Measurements from ENCODE around the gene FAM24B. TPM values are rescaled to one million over a fixed set of nuclear protein-coding genes. Genes with fewer than 3 reads are reported as not detected.

The FAM24B gene
- total and polyA plus RNA-seq, 2 experiments from 2014 or later: 6.5 to 14.5 TPM

GRCh38 chr10:122829454-122829853 is 49.9 kb downstream of the FAM24B start (continued):
- TF ChIP-seq, protein P1, sequence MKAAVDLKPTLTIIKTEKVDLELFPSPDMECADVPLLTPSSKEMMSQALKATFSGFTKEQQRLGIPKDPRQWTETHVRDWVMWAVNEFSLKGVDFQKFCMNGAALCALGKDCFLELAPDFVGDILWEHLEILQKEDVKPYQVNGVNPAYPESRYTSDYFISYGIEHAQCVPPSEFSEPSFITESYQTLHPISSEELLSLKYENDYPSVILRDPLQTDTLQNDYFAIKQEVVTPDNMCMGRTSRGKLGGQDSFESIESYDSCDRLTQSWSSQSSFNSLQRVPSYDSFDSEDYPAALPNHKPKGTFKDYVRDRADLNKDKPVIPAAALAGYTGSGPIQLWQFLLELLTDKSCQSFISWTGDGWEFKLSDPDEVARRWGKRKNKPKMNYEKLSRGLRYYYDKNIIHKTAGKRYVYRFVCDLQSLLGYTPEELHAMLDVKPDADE (IDR thresholded peaks at IDR 0.05): no peak
- TF ChIP-seq STAT1 (IDR thresholded peaks at IDR 0.05; ENCODE audit: unreplicated experiment) (no peak), EZH2phosphoT487 (IDR thresholded peaks at IDR 0.05; ENCODE audit: unreplicated experiment) (no peak)
- TF ChIP-seq, protein P2, sequence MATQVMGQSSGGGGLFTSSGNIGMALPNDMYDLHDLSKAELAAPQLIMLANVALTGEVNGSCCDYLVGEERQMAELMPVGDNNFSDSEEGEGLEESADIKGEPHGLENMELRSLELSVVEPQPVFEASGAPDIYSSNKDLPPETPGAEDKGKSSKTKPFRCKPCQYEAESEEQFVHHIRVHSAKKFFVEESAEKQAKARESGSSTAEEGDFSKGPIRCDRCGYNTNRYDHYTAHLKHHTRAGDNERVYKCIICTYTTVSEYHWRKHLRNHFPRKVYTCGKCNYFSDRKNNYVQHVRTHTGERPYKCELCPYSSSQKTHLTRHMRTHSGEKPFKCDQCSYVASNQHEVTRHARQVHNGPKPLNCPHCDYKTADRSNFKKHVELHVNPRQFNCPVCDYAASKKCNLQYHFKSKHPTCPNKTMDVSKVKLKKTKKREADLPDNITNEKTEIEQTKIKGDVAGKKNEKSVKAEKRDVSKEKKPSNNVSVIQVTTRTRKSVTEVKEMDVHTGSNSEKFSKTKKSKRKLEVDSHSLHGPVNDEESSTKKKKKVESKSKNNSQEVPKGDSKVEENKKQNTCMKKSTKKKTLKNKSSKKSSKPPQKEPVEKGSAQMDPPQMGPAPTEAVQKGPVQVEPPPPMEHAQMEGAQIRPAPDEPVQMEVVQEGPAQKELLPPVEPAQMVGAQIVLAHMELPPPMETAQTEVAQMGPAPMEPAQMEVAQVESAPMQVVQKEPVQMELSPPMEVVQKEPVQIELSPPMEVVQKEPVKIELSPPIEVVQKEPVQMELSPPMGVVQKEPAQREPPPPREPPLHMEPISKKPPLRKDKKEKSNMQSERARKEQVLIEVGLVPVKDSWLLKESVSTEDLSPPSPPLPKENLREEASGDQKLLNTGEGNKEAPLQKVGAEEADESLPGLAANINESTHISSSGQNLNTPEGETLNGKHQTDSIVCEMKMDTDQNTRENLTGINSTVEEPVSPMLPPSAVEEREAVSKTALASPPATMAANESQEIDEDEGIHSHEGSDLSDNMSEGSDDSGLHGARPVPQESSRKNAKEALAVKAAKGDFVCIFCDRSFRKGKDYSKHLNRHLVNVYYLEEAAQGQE (IDR thresholded peaks at IDR 0.05; ENCODE audit: unreplicated experiment): no peak

DNA sequence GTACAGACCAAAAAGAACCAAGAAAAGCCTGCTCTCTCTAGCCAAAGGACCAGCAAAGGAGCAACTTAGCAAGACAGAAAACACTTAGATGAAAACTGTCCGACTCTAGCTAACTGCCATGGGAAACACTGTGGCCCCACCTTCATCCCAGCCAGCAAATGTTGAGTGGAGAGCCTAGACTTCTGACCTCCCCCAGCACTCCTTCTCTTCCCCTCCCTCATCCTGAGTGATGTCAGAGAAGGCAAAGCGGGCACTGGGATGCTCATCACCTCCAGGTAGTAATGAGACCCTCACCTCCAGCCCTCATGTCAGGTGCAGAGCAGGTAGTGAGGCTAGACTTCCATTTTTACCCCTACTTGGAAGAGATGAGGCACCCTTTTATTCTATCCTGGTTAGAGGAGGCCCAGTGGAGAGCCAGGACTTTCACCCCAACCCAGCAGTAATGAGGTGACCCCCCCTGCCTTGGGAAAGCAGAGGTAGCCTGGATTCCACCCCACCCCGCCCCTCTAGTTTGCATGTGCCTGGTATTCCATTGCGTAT is 50.6 kb downstream of the FAM24B start:
- Histone ChIP-seq H3F3A (replicated peaks; ENCODE audit: low read depth) (no peaks in the 10 kb centered on the region), H3K4me3 (no peak overlapping the region), H3K27ac (ENCODE audit: low read depth) (no peak overlapping the region), H3K4me1 (ENCODE audit: insufficient read depth) (no peaks in the 10 kb centered on the region), H3K4me2 (no peak overlapping the region), H3K27me3 (ENCODE audit: insufficient read depth) (no peaks in the 10 kb centered on the region), H3K9me2 (ENCODE audit: insufficient read depth) (no peaks in the 10 kb centered on the region), H2AFZ (no peak overlapping the region), H3K36me3 (ENCODE audit: insufficient read depth) (0 out of 2 replicates have a peak, but pooled peaks cover 6% of the 10 kb centered on the region), H3K79me2 (replicated peaks; ENCODE audit: insufficient read depth) (no peaks in the 10 kb centered on the region), H4K20me1 (replicated peaks; ENCODE audit: insufficient read depth) (no peaks in the 10 kb centered on the region)
- Mint-ChIP-seq H3K27ac (no peak overlapping the region), H3K36me3 (ENCODE audit: low read depth) (peaks cover 12% of the 10 kb centered on the region; the same call in 2 of the 3 replicates), H3K4me1 (no peaks in the 10 kb centered on the region; the same call in 1 of the 3 replicates), H3K4me3 (no peak overlapping the region), H3K27me3 (ENCODE audit: insufficient read depth, low read depth, poor library complexity) (peaks cover 2% of the 10 kb centered on the region), H3K9me3 (no peaks in the 10 kb centered on the region)
- ATAC-seq (no peak), DNase-seq (ENCODE audit: low spot score) (no peak)
- TF ChIP-seq ZNF462 (CRISPR knock-in tag; IDR thresholded peaks at IDR 0.05): no peak
- TF ChIP-seq JUNB (IDR thresholded peaks at IDR 0.05; ENCODE audit: unreplicated experiment): no peak
- no peak for TF ChIP-seq NANOG (IDR thresholded peaks at IDR 0.05; ENCODE audit: borderline replicate concordance)
- no peak for TF ChIP-seq EZH2 (IDR thresholded peaks at IDR 0.05; ENCODE audit: low read depth, unreplicated experiment)
- TF ChIP-seq, protein P1 (IDR thresholded peaks at IDR 0.05): no peak
- TF ChIP-seq, protein P2 (IDR thresholded peaks at IDR 0.05; ENCODE audit: unreplicated experiment): no peak
- TF ChIP-seq EZH2phosphoT487 (IDR thresholded peaks at IDR 0.05; ENCODE audit: unreplicated experiment): no peak

Measured in GM23338 (cell line).